ENCODE data around the gene CREB3L2. TPM values are rescaled to one million over a fixed set of nuclear protein-coding genes. Genes with fewer than 3 reads are reported as not detected.
A peak's percentile ranks its signal among the peaks of the same experiment; 100 is the strongest.

The CREB3L2 gene
- total and polyA plus RNA-seq, 2 donors (not counting 1 experiment from before 2014, with no cell fraction given): 13.8 to 25.1 TPM

- H4K20me1 ChIP-seq (ENCODE audit: control insufficient read depth, insufficient read depth, low read length, poor library complexity, severe bottlenecking): no peaks in the 10 kb centered on the region
- no peaks in the 10 kb centered on the region for H3K36me3 ChIP-seq (replicated peaks in 1 of 2; ENCODE audit: control extremely low read depth in 1 of 2, control insufficient read depth in 1 of 2, extremely low read depth in 1 of 2, insufficient read depth in 2 of 2, low read length in 1 of 2)
- H3K79me2 ChIP-seq (ENCODE audit: control insufficient read depth, insufficient read depth, low read length): peaks cover 48% of the 10 kb centered on the region
- ChIA-PET CTCF (interaction anchor here (0.7 to 4.3 kb wide), 6 partner anchors 8 to 100 kb away, joined by 3 to 32 read pairs (median 4); no protein-coding TSS in a partner anchor), POLR2A (no interaction called here)
- H3K9ac ChIP-seq (ENCODE audit: low read length): peak overlapping the region; percentile 90
- Mint-ChIP-seq H3K27ac (peak overlapping the region; percentile 33), H3K4me1 (peaks cover 40% of the 10 kb centered on the region), H3K4me3 (peak overlapping the region; percentile 94), H3K9me3 (ENCODE audit: insufficient read depth) (no peaks in the 10 kb centered on the region), H3K27me3 (no peaks in the 10 kb centered on the region)
- intact Hi-C loops (cut with micrococcal nuclease): loop anchor here (5.0 kb wide), 1 partner anchor 1362 kb away; no protein-coding TSS in a partner anchor
- H3K4me3 ChIP-seq (ENCODE audit: control extremely low read depth in 1 of 5, extremely low read depth in 1 of 5, insufficient read depth in 1 of 5, low read depth in 2 of 5, low read length in 4 of 5): peak overlapping the region in 2 of 5 experiments; percentile 95 to 96
- H2AFZ ChIP-seq (ENCODE audit: insufficient read depth, low read depth, low read length, poor library complexity, severe bottlenecking): no peak overlapping the region
- H3K4me1 ChIP-seq (ENCODE audit: control insufficient read depth in 2 of 2, insufficient read depth in 2 of 2, low read length in 2 of 2): peaks cover 23 to 28% of the 10 kb centered on the region in 2 donors
- DNase-seq (no peak), ATAC-seq (ENCODE audit: low read depth) (no peak)
- TF ChIP-seq EZH2 (IDR thresholded peaks at IDR 0.05; ENCODE audit: borderline replicate concordance, insufficient read depth, low read depth, low read length, poor library complexity, severe bottlenecking) (no peak), CTCF (IDR thresholded peaks at IDR 0.05) (no peak)
- H3K27ac ChIP-seq (ENCODE audit: low read length in 2 of 2): no peak overlapping the region
- no peaks in the 10 kb centered on the region for H3K27me3 ChIP-seq (replicated peaks in 1 of 4; ENCODE audit: control extremely low read depth in 1 of 4, control insufficient read depth in 3 of 4, insufficient read depth in 4 of 4, low read length in 3 of 4)
- H3K9me3 ChIP-seq (ENCODE audit: control extremely low read depth in 1 of 3, control insufficient read depth in 2 of 3, insufficient read depth in 1 of 3, low read length in 2 of 3): no peaks in the 10 kb centered on the region
- peak overlapping the region; percentile 76 for H3K4me2 ChIP-seq (replicated peaks; ENCODE audit: low read depth, low read length, poor library complexity, severe bottlenecking)
- WGBS (ENCODE audit: insufficient coverage): 28% methylated on average over 4 of the region's 7 CpGs
Measured at GRCh38 chr7:138000081-138000701, 1.7 kb downstream of the CREB3L2 start.

- Histone ChIP-seq H3K9me3 (ENCODE audit: control extremely low read depth in 1 of 3, control insufficient read depth in 2 of 3, insufficient read depth in 1 of 3, low read length in 2 of 3) (no peaks in the 10 kb centered on the region), H3K4me2 (replicated peaks; ENCODE audit: low read depth, low read length, poor library complexity, severe bottlenecking) (peak overlapping the region; percentile 76), H2AFZ (ENCODE audit: insufficient read depth, low read depth, low read length, poor library complexity, severe bottlenecking) (no peak overlapping the region), H3K4me1 (ENCODE audit: control insufficient read depth in 2 of 2, insufficient read depth in 2 of 2, low read length in 2 of 2) (peaks cover 23 to 28% of the 10 kb centered on the region in 2 donors), H3K79me2 (ENCODE audit: control insufficient read depth, insufficient read depth, low read length) (peaks cover 54% of the 10 kb centered on the region), H3K9ac (ENCODE audit: low read length) (no peak overlapping the region), H3K27ac (ENCODE audit: low read length in 2 of 2) (no peak overlapping the region), H3K36me3 (replicated peaks in 1 of 2; ENCODE audit: control extremely low read depth in 1 of 2, control insufficient read depth in 1 of 2, extremely low read depth in 1 of 2, insufficient read depth in 2 of 2, low read length in 1 of 2) (no peaks in the 10 kb centered on the region), H3K27me3 (replicated peaks in 1 of 4; ENCODE audit: control extremely low read depth in 1 of 4, control insufficient read depth in 3 of 4, insufficient read depth in 4 of 4, low read length in 3 of 4) (no peaks in the 10 kb centered on the region), H4K20me1 (ENCODE audit: control insufficient read depth, insufficient read depth, low read length, poor library complexity, severe bottlenecking) (no peaks in the 10 kb centered on the region), H3K4me3 (ENCODE audit: control extremely low read depth in 1 of 5, extremely low read depth in 1 of 5, insufficient read depth in 1 of 5, low read depth in 2 of 5, low read length in 4 of 5) (peak overlapping the region in 1 of 5 experiments; percentile 13)
- ChIA-PET CTCF (interaction anchor here (0.5 to 9.4 kb wide), 8 partner anchors 8 to 99 kb away, joined by 3 to 44 read pairs (median 4); no protein-coding TSS in a partner anchor), POLR2A (no interaction called here)
- H3K27me3 Mint-ChIP-seq: no peaks in the 10 kb centered on the region
- TF ChIP-seq CTCF (IDR thresholded peaks at IDR 0.05): no peak
- no peak for TF ChIP-seq EZH2 (IDR thresholded peaks at IDR 0.05; ENCODE audit: borderline replicate concordance, insufficient read depth, low read depth, low read length, poor library complexity, severe bottlenecking)
- WGBS (ENCODE audit: insufficient coverage): 60% methylated on average over 2 of the region's 4 CpGs
- DNase-seq (no peak), ATAC-seq (ENCODE audit: low read depth) (no peak)
- intact Hi-C loops (cut with micrococcal nuclease): loop anchor here (5.0 kb wide), 1 partner anchor 1363 kb away; no protein-coding TSS in a partner anchor
- H3K4me3 Mint-ChIP-seq: peak overlapping the region; percentile 94
- H3K4me1 Mint-ChIP-seq: peaks cover 40% of the 10 kb centered on the region
- H3K9me3 Mint-ChIP-seq (ENCODE audit: insufficient read depth): no peaks in the 10 kb centered on the region
- peak overlapping the region; percentile 33 for H3K27ac Mint-ChIP-seq
Measured at GRCh38 chr7:137999496-138000080, 2.3 kb downstream of the CREB3L2 start.

All from B cell (primary cell).